WERI-Rb-1 (cell line): ENCODE results near the gene ACOD1.
"Not testable (repeated sequence)": the region's sequence is repeated elsewhere in the genome, so short reads cannot be mapped to it uniquely, and the experiment has no call there.

Experiments used
- DNase-seq: peaks from one replicate; pipeline ENCODE4 v3.0.0-alpha.2; 2020
- H3K27ac ChIP-seq: fragments of 250-450 bp; sonication (Bioruptor Pico); 2 replicates; pipeline ENCODE4 v1.5.1; 2020; ENCODE audit warnings: mild to moderate bottlenecking, moderate library complexity
- H3K27me3 ChIP-seq: fragments of 250-450 bp; sonication (Bioruptor Pico); 2 replicates; pipeline ENCODE4 v1.5.1; 2021; ENCODE audit warnings: mild to moderate bottlenecking, low read depth, moderate library complexity; ENCODE audit not compliant: insufficient read depth, severe bottlenecking
- H3K36me3 ChIP-seq: fragments of 250-450 bp; sonication (Bioruptor Pico); 2 replicates; pipeline ENCODE4 v1.5.1; 2020; ENCODE audit warnings: mild to moderate bottlenecking, moderate library complexity
- H3K4me3 ChIP-seq: 2 replicates; pipeline ENCODE4 v1.5.1; 2011; ENCODE audit warnings: low read depth, mild to moderate bottlenecking, control low read depth, low read length
- H3K9me3 ChIP-seq: fragments of 250-450 bp; sonication (Bioruptor Pico); 2 replicates; pipeline ENCODE4 v1.5.1; 2021; ENCODE audit warnings: mild to moderate bottlenecking, moderate library complexity; ENCODE audit not compliant: severe bottlenecking
- TF ChIP-seq, protein P1 (sequence below): IDR thresholded peaks from 2 replicates; pipeline ENCODE4 v1.5.1; 2011; ENCODE audit warnings: low read depth, mild to moderate bottlenecking, control low read depth, inconsistent platforms, low read length

ACOD1 gene

DNA sequence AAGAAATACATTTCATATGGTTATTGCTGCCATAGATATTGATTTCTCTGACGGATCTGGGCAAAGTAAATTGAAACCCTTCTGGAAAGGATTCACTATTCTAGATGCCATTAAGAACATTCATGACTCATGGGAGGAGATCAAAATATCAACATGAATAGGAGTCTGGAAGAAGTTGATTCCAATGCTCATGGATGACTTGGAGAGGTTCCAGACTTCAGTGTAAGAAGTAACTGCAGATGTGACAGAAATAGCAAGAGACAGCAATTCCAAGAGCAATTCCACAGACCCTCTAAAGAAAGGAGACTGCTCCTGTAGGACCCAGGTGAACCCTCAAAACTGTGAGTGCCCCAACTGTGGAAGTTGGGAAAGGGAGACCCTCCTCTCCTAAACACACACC is 31.2 kb upstream of the ACOD1 start:
- DNase-seq, result no peak
- Histone ChIP-seq H3K27me3 (no peaks in the 10 kb centered on the region), H3K4me3 (no peak overlapping the region), H3K27ac (no peak overlapping the region), H3K9me3 (no peaks in the 10 kb centered on the region), H3K36me3 (no peaks in the 10 kb centered on the region)
- TF ChIP-seq, protein P1, sequence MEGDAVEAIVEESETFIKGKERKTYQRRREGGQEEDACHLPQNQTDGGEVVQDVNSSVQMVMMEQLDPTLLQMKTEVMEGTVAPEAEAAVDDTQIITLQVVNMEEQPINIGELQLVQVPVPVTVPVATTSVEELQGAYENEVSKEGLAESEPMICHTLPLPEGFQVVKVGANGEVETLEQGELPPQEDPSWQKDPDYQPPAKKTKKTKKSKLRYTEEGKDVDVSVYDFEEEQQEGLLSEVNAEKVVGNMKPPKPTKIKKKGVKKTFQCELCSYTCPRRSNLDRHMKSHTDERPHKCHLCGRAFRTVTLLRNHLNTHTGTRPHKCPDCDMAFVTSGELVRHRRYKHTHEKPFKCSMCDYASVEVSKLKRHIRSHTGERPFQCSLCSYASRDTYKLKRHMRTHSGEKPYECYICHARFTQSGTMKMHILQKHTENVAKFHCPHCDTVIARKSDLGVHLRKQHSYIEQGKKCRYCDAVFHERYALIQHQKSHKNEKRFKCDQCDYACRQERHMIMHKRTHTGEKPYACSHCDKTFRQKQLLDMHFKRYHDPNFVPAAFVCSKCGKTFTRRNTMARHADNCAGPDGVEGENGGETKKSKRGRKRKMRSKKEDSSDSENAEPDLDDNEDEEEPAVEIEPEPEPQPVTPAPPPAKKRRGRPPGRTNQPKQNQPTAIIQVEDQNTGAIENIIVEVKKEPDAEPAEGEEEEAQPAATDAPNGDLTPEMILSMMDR, result no peak

DNA sequence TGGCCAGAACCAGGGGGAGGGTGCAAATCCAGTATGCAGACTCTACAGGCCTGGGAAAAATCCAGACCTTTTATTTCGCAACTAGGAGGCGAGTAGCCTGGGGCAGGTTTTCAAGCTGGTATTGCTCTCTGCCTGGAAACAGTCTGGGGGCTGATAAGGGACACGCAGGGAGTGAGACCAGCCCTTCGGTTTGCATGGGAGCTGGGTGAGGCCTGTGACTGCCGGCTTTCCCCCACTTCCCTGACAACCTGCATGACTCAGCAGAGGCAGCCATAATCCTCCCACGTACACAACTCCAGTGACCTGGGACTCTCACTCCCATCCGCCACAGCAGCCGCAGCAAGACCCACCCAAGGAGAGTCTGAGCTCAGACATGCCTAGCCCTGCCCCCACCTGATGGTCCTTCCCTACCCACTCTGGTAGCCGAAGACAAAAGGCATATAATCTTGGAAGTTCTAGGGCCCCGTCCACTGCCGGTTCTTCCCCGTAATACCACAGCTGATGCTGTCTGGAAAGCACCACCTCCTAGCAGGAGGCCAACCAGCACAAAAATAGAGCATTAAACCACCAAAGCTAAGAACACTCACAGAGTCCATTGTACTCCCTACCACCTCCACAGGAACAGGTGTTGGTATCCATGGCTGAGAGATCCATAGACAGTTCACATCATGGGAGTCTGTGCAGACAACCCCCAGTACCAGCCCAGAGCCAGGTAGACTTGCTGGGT is 30.4 kb upstream of the ACOD1 start:
- H3K27me3 ChIP-seq, DNase-seq, H3K9me3 ChIP-seq, H3K4me3 ChIP-seq, H3K27ac ChIP-seq, H3K36me3 ChIP-seq: not testable (repeated sequence)

DNA sequence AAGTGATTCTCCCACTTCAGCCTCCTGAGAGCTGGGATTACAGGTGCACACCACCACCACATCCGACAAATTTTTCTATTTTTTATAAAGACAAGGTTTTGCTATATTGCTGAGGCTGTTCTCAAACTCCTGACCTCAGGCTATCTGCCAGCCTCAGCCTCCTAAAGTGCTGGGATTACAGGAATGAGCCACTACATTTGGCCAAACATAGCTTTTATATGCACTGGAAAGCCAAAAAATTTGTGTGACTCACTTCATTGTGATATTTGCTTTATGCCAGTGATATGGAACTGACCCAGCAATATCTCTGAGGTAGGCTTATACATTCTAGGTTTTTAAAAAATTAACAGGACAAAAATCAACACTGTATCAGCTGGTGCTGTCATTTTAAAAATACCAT is 26.8 kb upstream of the ACOD1 start:
- H3K9me3 ChIP-seq, result no peaks in the 10 kb centered on the region
- no peak overlapping the region for H3K4me3 ChIP-seq
- H3K27ac ChIP-seq, result no peak overlapping the region
- no peaks in the 10 kb centered on the region for H3K27me3 ChIP-seq
- DNase-seq, result no peak
- H3K36me3 ChIP-seq, result no peaks in the 10 kb centered on the region
- TF ChIP-seq, protein P1, result no peak

DNA sequence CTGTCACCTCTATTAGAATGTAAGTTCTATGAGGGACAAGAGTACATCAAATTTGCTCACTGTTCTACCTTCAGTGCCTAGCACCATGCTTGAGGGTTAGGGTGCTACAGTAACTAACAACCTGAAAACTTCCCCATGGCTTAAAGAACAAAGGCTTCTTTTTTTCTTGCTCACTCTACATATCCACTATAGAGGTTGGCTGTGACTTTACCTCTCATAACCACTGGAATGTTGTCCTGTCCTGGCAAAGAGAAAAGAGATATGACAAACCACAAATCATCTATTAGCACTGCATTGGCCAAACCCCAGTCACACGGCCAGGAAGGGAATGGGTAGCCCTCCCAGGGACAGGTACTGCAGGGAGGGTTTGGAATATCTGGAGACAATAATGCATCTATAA is 23.2 kb upstream of the ACOD1 start:
- no peak overlapping the region for H3K27ac ChIP-seq
- TF ChIP-seq, protein P1, result no peak
- H3K36me3 ChIP-seq, result no peaks in the 10 kb centered on the region
- H3K9me3 ChIP-seq, result no peaks in the 10 kb centered on the region
- H3K27me3 ChIP-seq, result no peaks in the 10 kb centered on the region
- no peak overlapping the region for H3K4me3 ChIP-seq
- DNase-seq, result no peak

DNA sequence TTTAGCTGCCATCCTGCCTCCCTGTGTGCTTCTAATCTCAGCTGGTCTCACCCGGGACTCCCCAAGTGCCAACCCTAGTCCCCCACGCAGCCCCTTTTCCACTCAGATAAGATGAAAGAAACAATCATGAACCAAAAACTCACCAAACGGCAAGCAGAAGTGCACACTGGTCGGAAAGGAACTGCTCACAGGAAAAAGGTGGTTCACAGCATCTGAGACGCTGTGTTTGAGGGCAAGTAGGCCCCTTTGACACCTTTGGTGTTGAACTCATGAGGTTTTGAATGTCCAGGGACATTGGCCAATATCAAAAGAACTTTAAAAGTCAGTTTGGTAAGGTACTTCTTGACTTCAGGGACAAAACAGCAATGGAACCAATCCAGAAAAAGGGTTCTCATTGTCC is 20.4 kb upstream of the ACOD1 start:
- no peak for DNase-seq
- TF ChIP-seq, protein P1, result no peak

DNA sequence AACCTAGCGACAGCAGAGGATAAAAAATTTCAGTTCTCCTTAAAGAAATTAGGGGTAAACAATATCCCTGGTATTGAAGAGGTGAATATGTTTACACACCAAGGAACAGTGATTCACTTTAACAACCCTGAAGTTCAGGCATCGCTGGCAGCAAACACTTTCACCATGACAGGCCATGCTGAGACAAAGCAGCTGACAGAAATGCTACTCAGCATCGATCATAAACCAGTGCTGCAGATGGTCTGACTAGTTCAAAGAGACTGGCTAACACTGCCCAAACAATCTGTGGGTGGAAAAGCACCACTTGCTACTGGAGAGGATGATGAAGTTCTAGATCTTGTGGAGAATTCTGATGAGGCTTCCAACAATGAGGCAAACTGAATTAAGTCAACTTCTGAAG is 19.9 kb upstream of the ACOD1 start:
- H3K4me3 ChIP-seq, result no peak overlapping the region
- DNase-seq, result no peak
- H3K36me3 ChIP-seq, result no peaks in the 10 kb centered on the region
- no peaks in the 10 kb centered on the region for H3K27me3 ChIP-seq
- TF ChIP-seq, protein P1, result no peak
- no peaks in the 10 kb centered on the region for H3K9me3 ChIP-seq
- no peak overlapping the region for H3K27ac ChIP-seq

More for the DNA sequence above, 20.4 kb upstream of the ACOD1 start:
- Histone ChIP-seq H3K27ac (no peak overlapping the region), H3K4me3 (no peak overlapping the region), H3K9me3 (no peaks in the 10 kb centered on the region), H3K36me3 (no peaks in the 10 kb centered on the region), H3K27me3 (no peaks in the 10 kb centered on the region)
